ENCODE measurements around the gene SLX9.

The SLX9 gene

DNA sequence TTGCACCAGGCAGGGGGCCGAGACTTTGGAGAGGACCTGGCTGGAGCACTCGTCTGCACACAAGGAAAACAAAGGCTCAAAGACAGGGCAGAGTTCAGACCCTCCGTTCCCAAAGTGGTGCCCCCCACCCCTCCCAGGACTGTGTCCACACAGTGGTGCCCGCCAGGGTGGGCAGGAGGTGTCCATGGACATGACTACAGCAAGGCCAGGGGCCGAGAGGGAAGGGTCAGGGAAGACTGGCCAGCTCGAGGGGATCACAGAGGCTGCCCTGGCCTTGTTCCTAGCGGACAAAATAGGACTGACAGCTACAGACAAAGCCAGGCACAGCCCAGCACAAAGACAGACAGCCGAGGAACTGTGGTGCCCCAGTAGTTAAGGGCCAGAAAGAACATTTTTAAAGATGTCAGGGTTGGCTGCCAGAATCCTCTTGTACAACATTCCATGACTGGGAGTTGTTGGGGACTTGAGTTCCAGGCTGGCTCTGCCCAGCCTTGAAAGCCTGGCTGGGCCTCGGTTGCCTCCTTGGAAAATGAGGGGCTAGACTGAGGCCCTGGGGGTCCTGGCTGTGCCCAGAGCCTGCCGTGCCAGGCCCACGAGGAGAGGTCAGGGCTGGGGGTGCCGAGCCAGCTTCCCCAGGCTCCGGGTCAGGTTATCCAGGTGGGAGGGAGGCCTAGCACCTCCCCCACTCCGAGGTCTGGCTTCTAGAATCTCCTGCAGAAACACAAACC, 63.7 kb downstream of the SLX9 start:
- no peak for DNase-seq

DNA sequence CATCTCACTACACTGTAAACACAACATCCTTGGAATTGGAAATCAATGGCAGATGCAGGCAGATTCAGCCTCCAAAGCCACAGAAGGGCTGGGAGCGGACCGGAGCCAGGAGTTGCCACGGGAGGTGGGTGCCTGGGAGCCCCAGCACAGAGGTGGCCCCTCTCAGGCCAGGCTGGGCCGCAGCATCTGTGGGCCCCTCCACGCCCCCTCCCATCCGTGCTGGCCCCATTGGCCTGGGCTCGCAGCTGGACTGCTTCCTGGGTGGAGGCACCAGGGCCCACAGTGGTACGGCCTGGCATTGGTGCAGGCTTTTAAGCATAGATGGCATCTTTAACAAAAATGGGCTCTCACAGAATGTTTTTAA, 64.2 kb downstream of the SLX9 start:
- DNase-seq = no peak

DNA sequence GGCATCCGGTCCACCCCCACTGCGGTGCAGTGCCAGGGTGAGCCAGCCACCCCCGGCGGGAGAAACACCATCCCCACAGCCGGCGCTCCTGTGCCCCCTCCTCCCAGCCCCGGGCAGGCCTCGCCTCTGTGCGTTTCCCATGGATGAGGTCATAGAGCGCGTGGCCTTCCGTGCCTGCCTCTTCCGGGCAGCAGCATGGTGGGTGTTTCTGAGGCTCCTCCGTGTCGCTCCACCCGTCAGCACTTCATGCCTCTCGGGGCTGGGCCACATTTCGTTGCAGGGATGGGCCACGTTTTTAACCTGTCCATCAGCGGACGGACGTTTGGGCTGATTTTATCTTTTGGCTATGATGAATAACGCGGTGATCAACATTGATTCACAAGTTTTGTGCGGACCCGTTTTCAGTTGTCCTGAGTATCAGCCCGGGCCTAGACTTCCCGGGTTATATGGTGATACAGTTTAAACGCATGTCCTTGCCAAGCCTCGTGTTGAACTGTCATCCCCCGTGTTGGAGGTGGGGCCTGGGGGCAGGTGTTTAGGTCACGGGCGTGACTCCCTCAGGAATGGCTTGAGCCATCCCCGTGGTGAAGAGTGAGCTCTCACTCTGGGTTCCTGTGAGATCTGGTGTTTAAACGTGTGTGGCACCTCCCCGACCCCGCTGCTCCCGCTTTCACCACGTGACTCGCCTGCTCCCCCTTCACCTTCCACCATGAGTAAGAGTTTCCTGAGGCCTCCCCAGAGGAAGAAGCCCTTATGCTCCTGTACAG, 64.8 kb downstream of the SLX9 start:
- no peak for DNase-seq

DNA sequence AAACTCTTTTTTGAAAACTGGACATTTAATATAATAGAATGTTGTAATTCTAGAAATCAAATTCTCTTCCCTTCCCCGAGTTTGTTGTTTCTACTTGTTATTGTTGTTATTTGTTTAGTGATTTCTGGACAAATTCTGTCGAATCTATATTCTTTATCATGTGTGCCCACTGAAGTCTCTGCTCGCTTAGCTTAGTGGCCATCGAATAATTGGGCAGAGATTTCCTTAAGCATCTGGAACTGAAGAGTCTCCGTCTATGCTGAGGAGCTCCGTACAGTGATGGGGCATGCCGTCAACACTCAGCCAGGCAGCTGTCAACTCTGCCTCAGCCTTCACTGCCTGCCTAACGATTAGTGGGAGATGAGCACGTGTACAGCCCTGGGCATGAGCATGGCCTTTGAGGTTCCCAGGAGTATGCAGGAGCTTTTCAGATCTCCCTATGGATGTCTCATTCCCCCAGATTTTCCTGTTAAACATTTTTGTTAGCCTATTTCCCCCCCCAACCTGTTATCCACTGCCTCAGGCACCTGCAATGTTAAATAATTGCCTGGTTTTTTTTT, 66.8 kb downstream of the SLX9 start:
- DNase-seq = no peak

DNA sequence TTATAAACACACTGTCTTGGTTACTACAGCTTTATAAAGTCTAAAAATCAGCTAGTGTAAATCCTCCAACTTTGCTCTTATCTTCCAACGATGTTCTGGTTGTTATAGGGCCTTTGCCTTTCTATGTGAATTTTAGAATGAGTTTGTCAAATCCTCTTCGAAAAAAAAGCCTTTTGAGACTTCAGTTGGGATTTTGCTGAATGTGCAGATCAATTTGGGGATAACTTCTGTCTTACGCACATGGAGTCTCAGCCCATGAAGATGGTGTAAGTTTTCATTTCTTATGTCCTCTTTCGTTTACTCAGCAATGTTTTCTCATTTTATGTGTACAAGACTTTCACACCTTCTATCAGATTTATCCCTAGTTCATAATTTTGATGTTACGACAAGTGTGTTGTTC, 69.8 kb downstream of the SLX9 start:
- no peak for DNase-seq

DNA sequence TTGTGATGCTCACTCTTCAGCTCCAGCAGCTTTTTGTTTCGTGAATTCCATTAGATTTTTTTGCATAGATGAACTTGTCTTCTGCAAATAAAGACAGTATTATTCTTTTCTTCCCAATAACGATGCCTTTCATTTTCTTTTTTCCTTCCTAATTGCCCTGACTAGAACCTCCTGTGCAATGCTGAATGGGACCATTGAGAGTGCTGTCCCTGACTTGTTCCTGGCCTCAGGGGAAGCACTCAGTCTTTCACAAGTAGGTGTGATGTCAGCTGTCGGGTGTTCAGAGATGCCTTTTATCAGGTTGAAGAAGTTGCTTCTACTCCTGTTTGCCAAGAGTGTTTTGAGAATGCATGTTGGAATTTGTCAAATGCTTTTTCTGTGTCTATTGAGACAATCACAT, 70.3 kb downstream of the SLX9 start:
- DNase-seq = no peak

DNA sequence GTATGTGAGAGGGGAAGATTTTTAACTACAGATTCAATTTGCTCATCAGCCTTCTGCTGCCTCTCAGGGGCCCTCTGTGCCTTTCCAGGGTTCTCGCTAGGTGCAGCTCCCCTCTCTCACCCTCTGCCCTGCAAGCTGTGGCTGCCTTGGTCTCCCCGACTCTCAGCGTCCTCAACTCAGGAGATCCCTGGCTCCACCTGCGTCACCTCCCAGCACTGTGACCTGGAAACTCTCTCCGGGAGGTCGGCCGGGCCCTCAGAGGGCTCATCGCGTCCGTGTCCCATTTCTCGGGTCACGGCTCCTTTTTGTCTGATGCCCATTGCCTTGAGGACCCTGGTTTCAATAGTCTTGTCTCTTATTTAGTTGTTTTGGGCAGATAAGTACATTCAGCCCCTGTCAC, 71.0 kb downstream of the SLX9 start:
- DNase-seq = no peak

DNA sequence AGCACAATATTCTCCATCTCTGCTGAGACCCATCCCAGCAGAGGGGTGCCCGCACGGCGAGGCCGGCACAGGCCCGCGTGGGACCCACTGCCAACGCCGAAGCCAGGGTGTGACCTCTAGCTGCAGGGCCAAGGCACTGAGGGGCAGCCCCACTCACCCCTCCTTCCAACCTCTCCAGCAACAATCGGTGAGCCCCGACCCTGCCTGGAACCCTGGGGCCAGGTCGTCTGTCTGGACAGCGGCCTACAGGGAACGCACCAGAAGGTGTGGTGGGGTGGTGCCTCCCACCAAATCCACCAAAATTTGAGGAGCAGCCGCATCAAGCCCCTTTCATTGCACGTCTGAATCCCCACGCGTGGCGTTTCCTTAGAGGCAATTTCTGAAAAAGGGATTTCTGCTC, 71.6 kb downstream of the SLX9 start:
- DNase-seq = no peak

DNA sequence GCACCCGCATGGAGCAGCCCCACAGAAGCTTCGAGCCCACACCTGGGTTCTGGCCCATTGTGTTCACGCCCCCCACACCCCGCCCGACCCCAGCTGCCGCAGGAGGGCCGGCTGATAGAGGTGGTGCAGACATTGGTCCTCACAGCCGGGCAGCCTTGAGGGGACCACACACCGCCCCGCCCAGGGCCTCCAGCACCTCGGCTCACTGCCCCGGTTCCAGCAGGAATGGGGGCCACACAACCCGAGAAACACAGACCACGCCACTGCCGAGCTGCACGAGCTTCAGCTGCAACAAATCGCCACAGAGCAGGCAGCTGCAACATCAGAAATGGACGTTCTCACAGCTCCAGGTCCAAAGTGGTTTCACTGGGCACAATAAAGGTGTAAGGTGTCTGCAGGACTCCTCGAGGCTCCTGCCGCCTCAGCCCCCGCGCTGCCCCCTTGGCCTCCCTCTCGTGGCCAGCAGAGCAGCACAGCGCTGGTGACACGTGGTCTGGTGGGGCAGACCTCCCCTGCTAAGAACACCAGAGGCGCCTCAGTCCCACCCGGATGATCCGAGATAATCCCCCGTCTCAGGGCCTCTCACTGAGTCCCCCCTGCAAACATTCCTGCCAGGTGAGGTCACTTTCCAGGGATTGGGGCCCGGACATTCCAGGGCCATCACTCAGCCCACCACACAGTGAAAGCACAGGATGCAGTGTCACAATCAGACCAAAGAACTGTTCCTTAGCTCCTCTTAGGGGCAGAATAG, 72.3 kb downstream of the SLX9 start:
- DNase-seq = no peak

DNA sequence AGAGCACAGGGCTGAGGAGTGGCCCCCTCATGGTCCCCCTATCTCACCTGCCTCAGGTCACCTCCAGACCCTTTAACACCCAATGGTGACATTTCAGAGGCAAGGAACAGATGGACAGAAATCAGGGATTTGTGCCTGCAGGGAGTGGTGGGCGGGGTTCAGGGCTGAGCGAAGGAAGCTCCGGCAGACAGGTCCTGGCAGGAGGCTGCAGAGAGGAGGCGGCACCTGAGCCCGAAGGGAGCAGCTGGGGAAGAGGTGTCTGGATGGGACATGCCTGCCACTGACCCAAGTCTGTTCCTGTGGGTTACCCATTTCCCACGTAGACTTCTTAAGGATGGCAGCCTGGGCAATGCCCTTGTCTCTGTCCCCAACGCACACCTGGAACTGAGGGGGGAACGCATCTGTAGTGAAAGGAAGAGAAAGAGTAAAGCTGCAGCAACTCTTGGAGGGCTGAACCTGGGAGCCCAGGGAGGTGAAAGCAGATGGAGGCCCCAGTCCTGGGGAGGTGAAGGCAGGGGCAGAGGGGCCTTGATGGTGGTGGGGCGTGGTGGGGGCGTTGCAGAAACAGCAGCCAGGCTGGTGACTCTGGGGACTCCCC, 72.9 kb downstream of the SLX9 start:
- DNase-seq = no peak

DNA sequence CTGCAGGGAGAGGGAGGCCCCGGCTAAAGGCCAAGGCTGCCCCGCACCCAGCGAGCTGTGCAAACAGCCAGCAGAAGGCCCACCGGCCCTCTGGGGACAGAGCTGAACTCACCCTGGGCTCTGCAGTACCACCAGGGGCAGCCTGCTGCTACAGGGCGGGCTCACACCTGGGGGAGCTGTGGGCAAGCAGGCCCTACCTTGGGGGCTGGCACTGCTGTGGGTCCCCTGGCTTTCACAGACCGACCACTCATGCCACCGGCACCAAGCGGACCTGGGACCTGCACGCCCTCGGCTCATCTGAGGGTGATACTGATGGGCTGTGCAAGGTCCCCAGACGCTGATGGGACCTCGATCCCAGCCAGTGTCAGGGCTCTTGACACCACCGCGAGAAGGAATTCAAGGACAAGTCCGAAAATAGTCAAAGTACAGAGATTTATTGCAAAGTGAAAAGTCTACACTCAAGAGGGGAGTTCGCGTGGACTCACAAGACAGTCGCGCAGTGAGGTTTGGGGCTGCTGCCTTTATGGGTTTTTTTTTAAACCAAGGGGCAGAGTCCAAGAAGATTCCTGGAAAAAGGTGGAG, 73.5 kb downstream of the SLX9 start:
- DNase-seq = no peak

DNA sequence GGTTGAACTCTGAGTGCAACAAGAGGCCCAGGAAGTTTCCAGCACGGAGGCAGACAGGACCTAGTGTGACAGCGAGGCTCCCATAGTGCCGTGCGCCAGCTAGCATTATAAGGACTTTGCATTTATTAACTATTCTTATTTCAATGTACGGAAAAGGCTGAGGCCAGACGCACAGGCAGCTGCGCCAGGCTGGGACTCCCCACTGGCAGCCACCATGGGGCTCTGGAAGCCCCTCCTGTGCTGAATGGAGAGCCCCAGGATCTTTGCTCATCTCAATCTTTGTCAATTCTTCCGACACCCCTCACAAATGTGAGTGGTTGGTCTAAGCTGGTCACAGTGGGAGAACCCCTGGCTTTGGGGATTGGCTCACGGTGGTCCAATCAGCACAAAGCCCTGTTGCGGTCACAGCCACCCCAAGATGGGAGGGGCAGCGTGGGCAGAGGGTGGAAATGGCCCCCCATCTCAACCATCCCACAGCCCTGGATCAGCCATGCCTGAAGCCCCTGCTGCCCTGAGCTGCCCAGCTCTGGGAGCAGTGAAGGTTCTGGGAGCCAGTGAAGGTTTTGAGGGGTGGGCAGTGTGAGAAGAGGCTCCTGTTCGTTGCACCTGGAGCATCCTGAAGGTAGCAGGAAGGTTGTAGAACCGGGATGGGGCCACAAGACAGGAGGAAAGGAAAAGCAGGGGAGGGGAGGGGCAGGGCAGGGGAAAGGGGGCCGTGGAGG, 75.1 kb downstream of the SLX9 start:
- no peak for DNase-seq

DNA sequence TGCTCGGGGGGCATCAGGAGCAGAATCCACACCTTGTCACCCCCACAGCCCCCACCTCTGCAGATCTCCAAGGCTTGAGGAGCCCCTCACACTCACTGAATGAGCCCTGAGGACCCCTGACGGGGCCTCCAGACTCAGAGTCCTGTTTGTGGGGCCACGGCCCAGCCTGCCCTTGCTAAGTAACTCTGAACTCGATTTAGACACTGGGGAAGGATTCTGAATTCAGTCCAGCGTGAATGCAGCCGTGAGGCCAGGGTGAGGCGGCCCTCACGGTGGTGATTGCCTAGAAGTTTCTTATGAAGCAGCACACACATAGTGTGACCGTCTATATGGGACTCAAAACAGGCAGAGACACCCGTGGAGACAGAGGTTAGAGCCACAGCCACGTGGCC, 75.6 kb downstream of the SLX9 start:
- no peak for DNase-seq

DNA sequence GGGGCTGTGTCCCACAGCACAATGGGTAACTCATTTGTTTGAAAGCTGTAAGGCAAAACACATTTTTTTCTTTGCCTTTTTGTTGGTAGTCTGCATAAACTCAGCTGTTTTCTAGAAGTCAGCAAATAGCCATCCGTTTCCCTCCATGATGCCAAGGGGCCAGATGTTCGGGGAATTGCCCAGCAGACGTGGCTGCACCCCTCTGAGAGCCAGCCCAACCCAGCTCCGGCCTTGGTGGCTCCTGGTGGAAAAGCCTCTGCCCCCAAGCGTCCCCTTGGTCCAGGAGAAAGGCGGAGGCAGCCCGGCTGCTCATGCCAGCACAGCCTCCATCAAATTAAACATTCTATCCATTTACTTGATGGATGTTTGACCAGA, 76.2 kb downstream of the SLX9 start:
- no peak for DNase-seq

DNA sequence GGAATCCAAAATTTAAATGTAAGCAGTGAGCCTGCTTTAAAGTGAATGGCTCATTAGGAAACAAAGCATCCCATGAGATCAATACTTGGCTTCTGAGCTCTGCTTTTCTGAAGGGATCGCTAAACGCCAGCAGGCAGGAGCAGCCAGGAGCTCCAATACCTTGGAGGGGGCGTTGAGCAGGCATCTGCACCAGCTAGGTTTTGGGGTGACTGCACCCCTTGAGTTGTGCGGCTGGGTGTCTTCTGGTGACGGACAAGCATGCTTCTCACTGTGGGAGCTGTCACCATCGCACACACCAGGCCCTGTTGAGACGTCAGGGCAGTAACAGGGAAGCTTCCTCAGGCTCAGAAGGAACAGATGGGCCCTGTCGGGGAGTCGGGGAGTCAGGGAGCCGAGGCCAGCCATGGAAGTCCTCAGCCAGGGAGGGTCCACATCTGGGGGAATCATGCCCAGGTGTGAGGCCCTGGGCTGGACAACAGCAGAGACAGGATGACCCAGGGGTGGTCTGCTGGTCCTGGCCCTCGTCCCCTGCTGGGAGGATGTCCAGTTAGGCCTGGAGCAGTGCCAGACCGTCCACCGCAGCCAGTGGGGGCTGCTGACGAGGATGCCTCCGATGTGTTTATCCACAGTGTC, 76.7 kb downstream of the SLX9 start:
- no peak for DNase-seq

DNA sequence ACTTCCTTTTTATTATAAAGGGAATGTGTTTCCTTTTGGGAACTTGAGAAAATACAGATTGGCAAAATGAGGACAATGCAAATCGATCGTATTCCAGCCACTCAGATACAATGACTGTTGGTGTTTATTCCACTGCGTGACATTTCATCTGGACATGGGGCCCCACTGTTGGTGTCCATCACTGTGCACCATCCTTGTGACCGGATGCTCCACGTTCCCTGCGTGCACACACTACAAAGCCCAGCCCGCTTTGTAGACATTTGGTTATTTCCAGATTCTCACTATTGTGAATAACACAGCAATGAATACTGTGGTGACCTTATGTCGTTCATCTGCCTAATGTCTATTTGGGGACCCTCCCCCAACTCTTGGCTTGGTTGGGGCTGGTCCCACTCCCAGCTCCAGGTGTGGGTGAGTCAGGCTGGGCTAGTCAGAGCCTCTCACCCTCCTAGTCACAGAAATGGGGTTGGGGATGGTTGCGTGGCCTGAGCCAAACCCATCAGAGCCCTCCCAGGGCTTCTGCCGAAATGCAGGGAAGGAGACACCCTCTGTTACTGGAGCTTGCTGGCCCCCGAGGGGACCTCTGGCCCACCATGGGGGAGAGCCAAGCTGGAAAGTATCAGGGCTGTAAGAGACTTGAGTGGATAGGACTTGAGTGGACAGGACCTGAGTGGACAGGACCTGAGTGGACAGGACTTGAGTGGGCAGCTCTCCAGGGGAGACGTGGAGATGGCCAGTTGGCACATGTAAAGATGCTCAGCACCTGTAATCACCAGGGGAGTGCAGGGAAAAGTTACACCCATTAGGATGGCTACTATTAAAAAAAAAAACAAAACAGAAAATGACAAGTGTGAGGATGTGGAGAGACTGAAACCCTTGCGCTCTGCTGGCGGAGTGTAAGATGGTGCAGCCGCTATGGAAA, 77.5 kb downstream of the SLX9 start:
- DNase-seq = no peak

DNA sequence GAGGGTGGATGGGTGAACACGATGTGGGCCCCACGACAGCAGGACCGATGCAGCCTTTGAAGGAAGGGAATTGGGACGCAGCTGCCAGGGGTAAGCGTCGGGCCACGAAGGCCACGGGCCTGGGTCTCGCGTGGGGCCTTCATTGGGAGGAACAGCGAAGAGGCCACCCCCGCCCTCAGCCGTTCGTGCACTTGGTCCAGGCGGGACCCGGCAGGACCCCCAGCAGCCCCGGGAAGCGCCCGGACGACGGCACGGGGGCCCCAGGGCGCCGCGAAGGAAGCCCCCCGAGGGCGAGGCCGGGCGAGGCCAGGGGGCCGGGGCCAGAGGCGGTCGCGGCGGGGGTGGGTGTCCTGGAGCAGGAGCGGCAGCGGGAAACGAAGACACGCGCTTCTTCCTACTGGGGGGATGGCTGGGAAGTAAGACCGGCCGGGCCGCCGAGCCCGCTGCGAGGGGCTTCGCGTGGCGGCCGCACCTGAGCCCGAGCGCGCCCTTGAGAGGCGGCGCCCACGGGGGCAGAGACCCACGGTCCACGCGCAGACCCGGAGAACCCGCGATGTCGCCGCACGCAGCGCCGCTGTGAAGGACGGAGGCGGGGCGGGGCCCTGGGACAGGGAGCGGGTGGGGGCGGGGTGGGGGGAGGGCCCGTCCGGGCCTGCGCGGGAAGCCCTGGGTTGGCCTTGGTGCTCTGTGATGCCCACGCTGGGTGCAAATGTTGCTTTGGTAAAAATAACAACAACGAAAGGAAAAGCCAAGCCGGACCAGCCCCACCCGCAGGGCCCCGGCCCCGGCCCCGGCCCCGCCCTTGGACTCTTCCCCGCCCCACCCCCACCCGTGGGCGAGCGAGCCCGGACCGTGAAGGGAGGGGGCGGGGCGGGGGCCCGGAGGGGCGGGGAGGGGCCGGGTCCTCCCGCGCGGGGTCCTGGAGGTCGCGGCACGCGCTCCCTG, 78.6 kb downstream of the SLX9 start:
- DNase-seq = no peak

DNA sequence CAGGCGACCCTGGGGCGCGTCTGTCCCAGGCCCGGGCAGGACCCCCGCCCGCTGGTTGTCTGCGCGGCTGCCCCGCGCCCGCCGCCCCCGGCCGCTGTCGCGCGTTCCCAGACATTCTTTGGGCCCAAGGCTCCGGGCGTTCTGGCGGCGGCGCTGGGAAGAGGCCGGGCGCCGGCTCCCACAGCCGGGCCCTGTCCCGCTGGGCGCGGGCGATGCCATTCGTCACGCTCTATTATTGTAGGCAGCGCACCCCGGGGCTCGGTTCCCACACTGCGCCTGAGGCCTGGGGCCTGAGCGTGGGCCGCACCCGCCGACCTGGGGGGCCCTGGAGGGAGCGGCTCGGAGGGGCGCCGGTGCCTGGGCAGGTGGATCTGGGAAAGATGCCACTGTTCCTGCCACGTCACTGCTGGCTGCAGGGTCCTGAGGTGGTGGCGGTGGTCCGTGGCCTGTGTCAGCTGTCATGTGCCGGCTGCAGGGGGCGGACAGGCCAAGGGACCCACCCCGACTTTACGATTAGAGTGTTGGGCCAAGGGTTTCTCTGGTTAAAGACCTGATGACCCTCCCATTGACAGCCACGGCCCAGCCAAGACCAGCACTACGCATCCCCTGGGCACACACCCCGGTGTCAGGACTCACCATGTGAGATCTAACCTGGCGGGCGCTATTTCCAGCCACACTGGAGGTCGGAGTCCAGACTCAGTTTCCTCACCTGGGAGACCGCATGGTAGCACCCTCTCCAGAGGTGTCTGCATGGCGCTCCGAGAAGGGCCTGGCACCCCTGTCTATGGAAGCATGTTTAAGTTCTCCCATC, 79.5 kb downstream of the SLX9 start:
- DNase-seq = no peak

Measured in activated naive CD4-positive, alpha-beta T cell (primary cell).